Measurements from ENCODE around the gene ARID1A.

ARID1A gene

DNA sequence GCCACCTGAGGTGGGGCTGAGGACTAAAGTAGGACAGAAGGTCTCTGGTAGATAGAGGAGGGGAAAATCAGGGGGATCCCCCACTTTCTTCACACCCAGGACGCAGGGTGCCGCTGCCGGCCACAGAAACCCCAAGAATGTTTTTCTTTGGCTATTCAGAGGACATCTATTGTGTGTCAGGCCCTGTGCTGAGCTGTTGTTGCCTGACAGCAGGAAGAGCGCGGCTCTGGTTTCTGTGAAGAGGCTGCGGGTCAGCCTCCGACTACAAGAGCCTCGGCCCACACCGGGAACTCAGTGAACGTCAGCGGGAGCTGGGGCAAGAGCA is 91.5 kb downstream of the ARID1A start:
- no peaks in the 10 kb centered on the region for H3K9me2 ChIP-seq (ENCODE audit: low read depth, low read length)
- peaks cover 58% of the 10 kb centered on the region for H3K4me1 ChIP-seq (ENCODE audit: insufficient read depth, low read length, severe bottlenecking)
- no peaks in the 10 kb centered on the region for H4K20me1 ChIP-seq (ENCODE audit: insufficient read depth, low read length)
- H3F3A ChIP-seq (ENCODE audit: insufficient read depth, low read length) = peaks cover 7% of the 10 kb centered on the region; the same call in 1 of the 2 replicates
- peak overlapping the region; percentile 96 for H3K27ac ChIP-seq (ENCODE audit: low read depth, low read length, poor library complexity, severe bottlenecking)
- H3K27me3 ChIP-seq (ENCODE audit: insufficient read depth, low read length) = no peaks in the 10 kb centered on the region
- H3K9ac ChIP-seq (ENCODE audit: low read length) = peak overlapping the region; percentile 97
- peaks cover 14% of the 10 kb centered on the region; the same call in 1 of the 2 replicates for H3K36me3 ChIP-seq (ENCODE audit: insufficient read depth, low read length)
- H3K4me3 ChIP-seq (ENCODE audit: low read depth, low read length, poor library complexity, severe bottlenecking) = peak overlapping the region; percentile 79
- no peak overlapping the region for H2AFZ ChIP-seq (ENCODE audit: low read length)
- peak overlapping the region; percentile 82 for H3K4me2 ChIP-seq (ENCODE audit: low read length)
- H3K9me3 ChIP-seq (ENCODE audit: low read length) = no peaks in the 10 kb centered on the region
- H3K79me2 ChIP-seq (ENCODE audit: insufficient read depth, low read length) = no peaks in the 10 kb centered on the region
- TF ChIP-seq, protein P1, sequence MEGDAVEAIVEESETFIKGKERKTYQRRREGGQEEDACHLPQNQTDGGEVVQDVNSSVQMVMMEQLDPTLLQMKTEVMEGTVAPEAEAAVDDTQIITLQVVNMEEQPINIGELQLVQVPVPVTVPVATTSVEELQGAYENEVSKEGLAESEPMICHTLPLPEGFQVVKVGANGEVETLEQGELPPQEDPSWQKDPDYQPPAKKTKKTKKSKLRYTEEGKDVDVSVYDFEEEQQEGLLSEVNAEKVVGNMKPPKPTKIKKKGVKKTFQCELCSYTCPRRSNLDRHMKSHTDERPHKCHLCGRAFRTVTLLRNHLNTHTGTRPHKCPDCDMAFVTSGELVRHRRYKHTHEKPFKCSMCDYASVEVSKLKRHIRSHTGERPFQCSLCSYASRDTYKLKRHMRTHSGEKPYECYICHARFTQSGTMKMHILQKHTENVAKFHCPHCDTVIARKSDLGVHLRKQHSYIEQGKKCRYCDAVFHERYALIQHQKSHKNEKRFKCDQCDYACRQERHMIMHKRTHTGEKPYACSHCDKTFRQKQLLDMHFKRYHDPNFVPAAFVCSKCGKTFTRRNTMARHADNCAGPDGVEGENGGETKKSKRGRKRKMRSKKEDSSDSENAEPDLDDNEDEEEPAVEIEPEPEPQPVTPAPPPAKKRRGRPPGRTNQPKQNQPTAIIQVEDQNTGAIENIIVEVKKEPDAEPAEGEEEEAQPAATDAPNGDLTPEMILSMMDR (IDR thresholded peaks at IDR 0.05; ENCODE audit: low read length) = no peak
- no peak for TF ChIP-seq EZH2 (IDR thresholded peaks at IDR 0.05; ENCODE audit: borderline replicate concordance, low read length)

DNA sequence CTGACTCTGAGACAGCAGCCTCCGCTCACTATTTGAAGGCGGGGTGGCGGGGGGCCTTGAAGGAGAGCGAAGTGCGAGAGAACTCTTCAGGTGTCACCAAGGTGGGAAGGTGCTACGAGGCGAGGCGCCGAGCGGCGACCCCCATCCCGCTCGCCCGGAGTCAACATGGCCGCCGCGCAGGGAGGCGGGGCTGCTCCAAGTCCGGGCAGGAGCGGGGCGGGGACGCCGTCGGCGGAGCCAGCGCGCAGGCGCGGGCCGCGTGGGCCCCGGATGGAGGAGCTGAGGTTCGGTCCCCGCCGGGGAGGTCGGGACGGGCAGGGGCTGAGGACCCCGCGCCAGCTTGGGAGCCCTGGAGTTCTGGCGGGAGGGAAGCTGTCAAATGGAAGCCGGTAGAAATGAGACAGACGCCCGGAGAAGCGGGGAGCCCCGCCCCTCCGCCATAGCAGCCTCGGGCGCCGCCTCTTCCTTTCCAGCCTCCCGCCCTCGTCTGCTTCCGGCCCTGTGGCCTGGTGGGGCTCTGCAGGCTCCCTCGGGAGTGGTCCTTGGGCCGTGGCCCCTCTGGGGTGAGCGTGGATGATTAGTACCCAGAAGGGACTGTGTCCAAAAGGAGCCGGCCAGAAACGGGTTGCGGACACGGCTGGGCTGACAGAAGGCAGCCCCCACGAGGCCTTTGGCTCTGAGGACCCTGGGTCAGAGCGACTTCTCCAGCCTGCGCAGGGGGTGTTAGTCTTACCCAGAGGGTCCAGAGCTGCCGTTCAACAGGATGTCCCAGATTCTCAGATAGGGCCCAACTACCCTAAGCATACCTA is 92.1 kb downstream of the ARID1A start, which contains the start of gene PIGV:
TSS of gene PIGV (plus strand) at position 245 of the 809 bp plus-strand sequence. CDS start 2,866 bp downstream, outside the sequence.
- peaks cover 56% of the 10 kb centered on the region for H3K4me1 ChIP-seq (ENCODE audit: insufficient read depth, low read length, severe bottlenecking)
- peak within 1 kb of the TSS; percentile 96 for H3K27ac ChIP-seq (ENCODE audit: low read depth, low read length, poor library complexity, severe bottlenecking)

DNA sequence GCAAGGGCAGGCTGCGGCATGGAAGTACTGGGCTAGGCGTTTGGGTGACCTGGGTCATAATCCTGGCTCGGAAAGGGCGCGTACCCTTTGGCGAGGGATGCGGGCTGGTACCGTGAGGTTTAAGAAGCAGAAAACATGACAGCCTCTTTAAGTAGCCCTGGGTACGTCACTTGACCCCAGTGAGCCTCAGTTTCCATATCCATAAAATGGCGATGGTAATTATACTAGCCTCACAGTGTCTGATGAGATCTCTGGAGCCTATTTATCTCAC is 92.6 kb downstream of the ARID1A start:
- Histone ChIP-seq H3K27me3 (ENCODE audit: insufficient read depth, low read length) (no peaks in the 10 kb centered on the region), H3K4me1 (ENCODE audit: insufficient read depth, low read length, severe bottlenecking) (peaks cover 51% of the 10 kb centered on the region), H3K9me3 (ENCODE audit: low read length) (no peaks in the 10 kb centered on the region), H3K9me2 (ENCODE audit: low read depth, low read length) (no peaks in the 10 kb centered on the region), H3K36me3 (ENCODE audit: insufficient read depth, low read length) (peaks cover 3% of the 10 kb centered on the region; the same call in 1 of the 2 replicates), H4K20me1 (ENCODE audit: insufficient read depth, low read length) (no peaks in the 10 kb centered on the region), H3K4me2 (ENCODE audit: low read length) (peak overlapping the region; percentile 82), H3F3A (ENCODE audit: insufficient read depth, low read length) (peaks cover 7% of the 10 kb centered on the region; the same call in 1 of the 2 replicates), H3K27ac (ENCODE audit: low read depth, low read length, poor library complexity, severe bottlenecking) (peak overlapping the region; percentile 96), H3K9ac (ENCODE audit: low read length) (peak overlapping the region; percentile 97), H3K4me3 (ENCODE audit: low read depth, low read length, poor library complexity, severe bottlenecking) (peak overlapping the region; percentile 79), H3K79me2 (ENCODE audit: insufficient read depth, low read length) (no peaks in the 10 kb centered on the region), H2AFZ (ENCODE audit: low read length) (no peak overlapping the region)
- TF ChIP-seq EZH2 (IDR thresholded peaks at IDR 0.05; ENCODE audit: borderline replicate concordance, low read length) = no peak
- TF ChIP-seq, protein P1 (IDR thresholded peaks at IDR 0.05; ENCODE audit: low read length) = no peak

More for the DNA sequence above, 92.1 kb downstream of the ARID1A start, which contains the start of gene PIGV:
- no peaks in the 10 kb centered on the region for H4K20me1 ChIP-seq (ENCODE audit: insufficient read depth, low read length)
- H3K4me3 ChIP-seq (ENCODE audit: low read depth, low read length, poor library complexity, severe bottlenecking) = peak within 1 kb of the TSS; percentile 79
- H3K4me2 ChIP-seq (ENCODE audit: low read length) = peak within 1 kb of the TSS; percentile 82
- H2AFZ ChIP-seq (ENCODE audit: low read length) = no peak within 1 kb of the TSS
- peak within 1 kb of the TSS; percentile 97 for H3K9ac ChIP-seq (ENCODE audit: low read length)
- H3F3A ChIP-seq (ENCODE audit: insufficient read depth, low read length) = peaks cover 7% of the 10 kb centered on the region; the same call in 1 of the 2 replicates
- no peaks in the 10 kb centered on the region for H3K9me2 ChIP-seq (ENCODE audit: low read depth, low read length)
- no peaks in the 10 kb centered on the region for H3K27me3 ChIP-seq (ENCODE audit: insufficient read depth, low read length)
- no peaks in the 10 kb centered on the region for H3K79me2 ChIP-seq (ENCODE audit: insufficient read depth, low read length)
- TF ChIP-seq, protein P1 (IDR thresholded peaks at IDR 0.05; ENCODE audit: low read length) = no peak
- TF ChIP-seq EZH2 (IDR thresholded peaks at IDR 0.05; ENCODE audit: borderline replicate concordance, low read length) = no peak
- H3K9me3 ChIP-seq (ENCODE audit: low read length) = no peaks in the 10 kb centered on the region
- H3K36me3 ChIP-seq (ENCODE audit: insufficient read depth, low read length) = peaks cover 9% of the 10 kb centered on the region; the same call in 1 of the 2 replicates

Data from OCI-LY1 (cell line).